ENCODE results near the gene WDR36. TPM values are rescaled to one million over a fixed set of nuclear protein-coding genes. Genes with fewer than 3 reads are reported as not detected.

WDR36 gene
- total and polyA plus RNA-seq, 2 of the 8 experiments (the other 6 are each of a cell fraction or from before 2014, with no cell fraction given) = 9.3 to 41.8 TPM

GRCh38 chr5:111072949-111073682, 19.0 kb upstream of the WDR36 start (continued):
- peak; percentile 91 for TF ChIP-seq KDM4A (IDR thresholded peaks at IDR 0.05; ENCODE audit: low read depth, low read length, severe bottlenecking)
- no peak for TF ChIP-seq GTF2F1 (IDR thresholded peaks at IDR 0.05; ENCODE audit: borderline replicate concordance, low read depth, low read length)
- TF ChIP-seq, protein P1, sequence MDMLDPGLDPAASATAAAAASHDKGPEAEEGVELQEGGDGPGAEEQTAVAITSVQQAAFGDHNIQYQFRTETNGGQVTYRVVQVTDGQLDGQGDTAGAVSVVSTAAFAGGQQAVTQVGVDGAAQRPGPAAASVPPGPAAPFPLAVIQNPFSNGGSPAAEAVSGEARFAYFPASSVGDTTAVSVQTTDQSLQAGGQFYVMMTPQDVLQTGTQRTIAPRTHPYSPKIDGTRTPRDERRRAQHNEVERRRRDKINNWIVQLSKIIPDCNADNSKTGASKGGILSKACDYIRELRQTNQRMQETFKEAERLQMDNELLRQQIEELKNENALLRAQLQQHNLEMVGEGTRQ (IDR thresholded peaks at IDR 0.05; ENCODE audit: low read length) = no peak
- TF ChIP-seq PHF8 (conservative IDR thresholded peaks at IDR 0.05; ENCODE audit: low read depth, low read length) = peak; percentile 27; the same call in 1 of the 2 replicates
- peak; percentile 16; the same call in 1 of the 2 replicates for TF ChIP-seq TAF1 (IDR thresholded peaks at IDR 0.05; ENCODE audit: low read depth, low read length)
- TF ChIP-seq RBBP5 (IDR thresholded peaks at IDR 0.05; ENCODE audit: borderline replicate concordance, low read depth, low read length) = peak; percentile 59; the same call in 1 of the 2 replicates
